HG03460 (cell line): Measurements from ENCODE around the gene EBI3.
"Not testable (repeated sequence)": the region's sequence is repeated elsewhere in the genome, so short reads cannot be mapped to it uniquely, and the experiment has no call there.

Experiments
- ATAC-seq: cut with Tn5 transposase; IDR thresholded peaks from one replicate; pipeline ENCODE4 v1.9.1; 2021; ENCODE audit not compliant: unreplicated experiment

Gene EBI3

DNA sequence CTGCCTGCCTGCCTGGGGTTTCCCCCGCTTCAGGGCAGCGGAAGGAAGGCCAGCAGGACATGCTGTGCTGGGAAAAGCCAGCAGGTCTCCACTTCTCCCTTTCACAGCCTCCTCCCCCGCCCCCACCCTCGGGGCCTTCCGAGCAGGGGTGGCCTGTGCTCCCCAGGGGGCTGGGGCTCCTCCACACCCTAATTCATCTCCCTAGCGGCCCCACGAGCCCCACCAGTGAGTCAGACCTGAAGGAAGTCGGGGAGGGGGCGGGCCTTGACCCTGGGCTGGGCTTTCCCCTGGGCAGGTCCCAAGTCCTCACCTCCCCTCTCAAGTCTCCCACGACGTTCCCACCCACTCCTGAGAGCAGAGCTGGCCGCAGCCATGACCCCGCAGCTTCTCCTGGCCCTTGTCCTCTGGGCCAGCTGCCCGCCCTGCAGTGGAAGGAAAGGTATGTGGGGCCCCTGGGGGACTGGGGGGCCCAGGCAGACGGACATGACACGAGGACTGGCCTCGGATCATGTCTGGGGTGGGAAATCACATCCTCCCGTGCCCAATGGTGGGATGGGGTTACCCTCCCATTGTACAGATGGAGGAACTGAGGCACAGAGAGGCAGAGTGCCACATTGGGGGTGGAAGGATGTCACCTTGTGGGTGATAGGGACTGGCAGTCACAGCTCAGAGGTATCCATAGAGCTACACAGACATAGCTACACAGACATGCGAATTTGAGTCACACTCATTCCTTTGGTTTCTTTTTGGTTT, at the start of gene EBI3:
EBI3 (plus strand) TSS at position 345 of the 753 bp plus-strand sequence; CDS start at position 373, 28 bp downstream.
- peak; percentile 62 for ATAC-seq

DNA sequence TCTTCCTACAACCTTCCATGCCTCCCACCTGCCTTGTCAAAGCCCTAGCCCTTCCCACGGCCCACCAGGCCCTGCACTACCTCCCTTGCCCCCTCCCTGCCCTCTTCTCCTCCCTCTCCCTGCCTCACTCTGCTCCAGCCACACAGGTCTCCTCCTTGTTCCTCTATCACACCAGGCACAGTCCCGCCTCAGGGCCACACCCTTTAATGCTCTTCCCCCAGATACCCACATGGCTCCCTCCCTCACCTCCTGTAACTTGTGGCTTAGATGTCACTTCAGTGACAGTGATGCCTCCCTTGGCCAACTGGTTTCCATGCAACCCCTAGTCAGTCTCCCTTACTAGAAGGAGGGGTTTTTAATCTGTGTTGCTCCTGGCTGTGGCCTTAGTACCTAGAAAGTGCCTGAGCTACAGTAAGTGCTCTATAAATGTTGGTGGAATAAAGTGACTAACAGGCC, 48.2 kb upstream of the EBI3 start:
- ATAC-seq: no peak

DNA sequence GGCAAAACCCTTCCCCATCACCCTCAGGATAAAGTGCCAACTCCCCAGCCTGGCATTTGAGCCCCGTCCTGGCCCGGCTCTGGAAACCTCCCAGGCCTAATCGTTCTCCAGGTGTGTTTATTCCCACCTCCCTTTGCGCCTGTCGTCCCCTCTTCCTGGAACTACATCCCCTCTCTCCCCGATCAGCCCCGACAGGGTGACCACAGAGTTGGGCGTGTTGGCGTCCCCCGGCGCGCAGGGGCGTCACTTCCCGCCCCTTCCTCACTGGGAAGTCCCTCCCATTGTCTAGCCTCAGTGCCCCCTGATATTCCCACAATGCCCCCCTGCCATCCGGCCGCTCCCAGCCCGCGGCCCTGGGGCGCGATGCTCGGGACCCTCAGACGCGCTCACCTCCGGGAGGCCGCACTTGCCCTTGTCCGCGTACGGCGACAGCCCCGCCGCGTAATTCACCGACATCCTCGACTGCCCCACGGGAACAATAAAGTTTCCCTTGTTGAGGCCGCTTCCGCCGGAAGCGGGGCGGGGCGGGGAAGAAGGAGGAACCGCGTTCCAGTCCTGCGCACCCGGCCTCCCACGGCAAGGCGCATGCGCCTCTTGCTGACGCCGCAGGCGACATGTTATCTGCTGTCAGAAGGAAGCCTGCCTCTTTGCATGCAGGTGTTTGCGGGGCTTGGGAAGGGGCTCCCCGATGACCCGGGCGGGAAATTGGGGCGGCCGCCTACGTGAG, 47.1 kb upstream of the EBI3 start, which contains the start of the genes ANKRD24 and SIRT6:
ANKRD24 (plus strand) TSS at position 606 of the 727 bp plus-strand sequence. CDS start 3,737 bp downstream, outside the sequence.
SIRT6 (minus strand) TSS at position 480 of the 727 bp plus-strand sequence; CDS start at position 456, 24 bp downstream.
- ATAC-seq: peak; percentile 61

DNA sequence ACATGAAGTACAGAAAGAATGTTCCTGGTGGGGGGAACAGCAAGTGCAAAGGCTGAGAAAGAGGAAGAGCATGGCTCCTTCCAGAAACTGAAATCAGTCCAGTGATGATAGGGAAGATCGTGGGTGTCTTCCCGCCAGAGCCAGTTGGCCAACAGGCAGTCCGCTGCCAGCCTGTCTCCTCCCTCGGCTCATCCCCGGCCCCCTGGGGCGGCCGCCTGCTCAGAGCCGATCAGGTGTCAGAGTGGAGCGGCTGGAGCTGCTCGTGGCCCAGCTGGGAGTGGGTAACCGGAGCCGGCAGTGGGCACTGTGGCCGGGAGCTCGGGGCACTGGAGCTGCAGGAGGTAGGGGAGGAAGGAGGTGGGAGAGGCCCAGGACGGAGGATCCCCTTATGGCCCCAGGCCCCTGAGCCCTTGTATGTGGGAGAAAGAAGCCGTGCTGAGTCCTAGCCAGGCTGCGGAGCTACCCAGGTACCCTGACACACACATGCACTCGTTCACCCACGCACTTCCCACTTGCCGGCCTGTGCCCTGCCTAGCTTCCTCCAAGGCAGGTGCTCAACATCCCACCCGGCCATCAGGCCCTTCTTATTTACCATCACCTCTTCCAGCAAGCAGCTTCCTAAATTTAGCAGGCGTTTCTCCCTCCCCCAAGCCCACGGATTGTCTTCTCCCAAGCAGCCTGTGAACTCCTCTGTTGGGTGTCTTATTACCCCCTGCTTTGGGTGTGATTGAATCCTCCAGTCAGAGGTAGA, 45.2 kb upstream of the EBI3 start:
- ATAC-seq: no peak

DNA sequence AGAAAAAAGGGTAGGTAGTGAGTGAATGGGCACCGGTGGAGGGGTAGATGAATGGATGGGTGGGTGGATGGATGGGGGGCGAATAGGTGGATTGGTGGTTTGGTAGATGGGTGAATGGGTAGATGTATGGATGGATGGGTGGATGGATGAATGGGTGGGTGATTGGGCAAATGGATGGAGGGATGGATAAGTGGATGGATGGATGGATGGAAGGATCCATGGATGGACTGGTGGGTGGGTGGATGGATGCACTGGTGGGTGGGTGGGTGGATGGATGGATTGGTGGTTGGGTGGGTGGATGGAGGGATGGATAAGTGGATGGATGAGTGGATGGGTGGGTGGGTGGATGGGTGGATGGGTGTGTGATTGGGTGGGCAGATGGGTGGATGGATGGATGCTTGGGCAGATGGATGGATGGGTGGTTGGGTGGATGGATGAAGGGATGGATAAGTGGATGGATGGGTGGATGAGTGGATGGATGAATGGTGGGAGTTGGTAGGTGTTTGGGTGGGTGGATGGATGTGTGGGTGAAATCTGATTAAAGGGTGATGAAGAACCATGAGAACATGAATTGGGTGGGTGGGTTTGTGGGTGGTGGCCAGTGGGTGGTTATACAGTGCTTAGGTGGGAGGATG, 44.5 kb upstream of the EBI3 start:
- ATAC-seq: no peak

DNA sequence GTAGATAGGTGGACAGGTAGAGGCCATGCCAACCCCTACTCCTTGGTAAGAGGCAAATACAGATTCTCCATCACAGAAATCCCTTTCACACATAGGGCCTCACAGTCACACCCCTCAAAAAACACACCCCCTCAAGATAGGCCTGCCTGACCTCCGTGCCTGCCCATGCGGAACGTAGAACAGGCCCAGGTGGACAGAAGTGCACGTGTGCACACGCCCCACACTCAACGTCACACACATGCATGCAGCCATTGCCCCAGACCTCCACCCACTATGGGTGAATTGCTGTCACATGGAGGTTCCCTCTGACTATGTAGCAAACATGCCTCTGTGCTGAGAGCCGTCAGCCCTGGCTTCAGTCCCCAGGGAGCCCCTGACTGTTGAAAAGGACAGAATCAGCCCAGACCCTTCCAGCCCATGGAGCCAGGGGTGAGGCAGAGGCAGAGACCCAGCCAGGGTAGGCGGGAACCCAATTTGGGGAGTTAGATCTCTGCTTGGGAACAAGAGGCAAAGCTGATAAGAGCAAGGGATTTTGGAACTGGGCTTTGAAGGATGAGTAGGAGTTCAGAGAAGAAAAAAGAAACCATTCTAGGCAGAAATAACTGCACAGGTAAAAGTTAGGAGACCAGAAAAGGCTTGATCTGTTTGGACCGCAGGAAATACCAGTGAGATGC, 43.8 kb upstream of the EBI3 start:
- no peak for ATAC-seq

DNA sequence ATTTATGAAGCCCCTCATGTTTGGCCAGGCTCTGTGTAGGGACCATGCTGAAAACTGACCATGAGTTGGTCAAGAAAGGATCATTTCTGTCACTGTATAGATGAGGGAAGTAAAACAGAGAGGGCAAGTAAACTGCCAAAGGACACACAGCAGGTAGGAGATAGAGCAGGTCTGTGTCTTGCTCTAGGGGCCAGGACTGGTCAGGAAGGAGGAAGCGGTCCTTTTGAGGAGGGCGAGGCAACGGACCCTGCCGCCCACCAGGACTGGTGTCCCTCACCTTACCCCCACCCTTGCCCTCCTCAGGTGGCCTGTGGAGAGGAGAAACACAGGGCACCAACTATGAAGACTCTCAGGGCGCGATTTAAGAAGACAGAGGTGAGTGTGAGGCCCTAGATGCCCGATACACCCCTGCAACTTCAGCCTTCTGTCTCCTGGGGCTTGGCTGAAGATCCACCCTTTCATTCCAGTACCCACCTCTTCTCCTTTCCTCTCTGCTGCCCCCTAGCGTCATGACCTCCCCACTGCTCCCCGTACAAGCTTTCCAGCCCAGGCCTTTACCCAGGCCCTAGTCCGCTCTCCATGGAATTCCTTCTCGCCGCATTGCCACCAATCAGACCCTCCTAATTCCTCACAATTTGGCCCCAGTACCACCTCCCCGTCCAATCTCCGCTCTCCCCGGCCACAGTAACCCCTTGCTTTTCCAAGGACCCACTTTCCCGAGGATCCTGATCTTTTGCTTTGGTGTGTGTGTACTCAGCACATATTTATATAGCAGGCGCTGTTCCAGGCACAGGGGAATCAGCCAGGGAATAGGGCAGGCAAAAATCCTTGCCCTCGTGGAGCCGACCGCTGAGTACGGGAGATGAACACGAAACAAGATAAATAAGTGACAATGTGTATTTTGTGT, 43.0 kb upstream of the EBI3 start:
- ATAC-seq: no peak

DNA sequence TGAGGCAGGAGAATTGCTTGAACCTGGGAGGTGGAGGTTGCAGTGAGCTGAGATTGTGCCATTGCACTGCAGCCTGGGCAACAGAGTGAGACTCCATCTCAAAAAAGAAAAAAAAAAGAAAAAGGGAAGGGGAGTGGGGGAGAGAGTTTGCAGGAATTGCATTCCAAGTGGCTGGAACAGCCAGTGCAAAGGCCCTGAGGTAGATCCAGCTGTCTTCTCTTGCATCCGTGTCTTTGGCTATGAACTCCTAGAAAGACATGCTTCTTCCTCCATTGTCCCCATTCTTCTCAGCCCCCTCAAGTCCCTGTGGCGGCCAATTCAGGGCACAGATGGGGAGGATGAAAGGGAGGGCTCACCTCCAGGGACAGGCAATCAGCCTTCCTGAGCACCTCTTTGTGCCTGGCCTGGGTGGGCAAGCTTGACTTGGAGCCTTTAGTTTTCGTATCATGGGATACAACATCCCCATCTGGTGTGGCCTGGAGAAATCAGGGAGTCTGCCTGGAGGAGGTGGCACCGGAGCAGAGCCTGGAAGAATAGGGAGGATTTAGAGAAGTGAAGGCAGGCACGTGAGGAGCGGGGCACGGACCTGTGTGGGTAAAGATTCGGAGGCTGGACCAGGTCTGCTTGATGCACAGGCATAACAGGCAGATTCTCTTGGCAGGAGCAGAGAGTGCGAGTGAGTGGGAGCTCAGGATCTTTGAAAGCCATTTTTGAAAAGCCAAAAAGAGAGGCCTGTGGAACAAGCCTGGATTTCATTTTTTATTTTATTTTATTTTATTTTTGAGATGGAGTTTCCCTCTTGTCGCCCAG, 41.8 kb upstream of the EBI3 start:
- ATAC-seq: no peak

DNA sequence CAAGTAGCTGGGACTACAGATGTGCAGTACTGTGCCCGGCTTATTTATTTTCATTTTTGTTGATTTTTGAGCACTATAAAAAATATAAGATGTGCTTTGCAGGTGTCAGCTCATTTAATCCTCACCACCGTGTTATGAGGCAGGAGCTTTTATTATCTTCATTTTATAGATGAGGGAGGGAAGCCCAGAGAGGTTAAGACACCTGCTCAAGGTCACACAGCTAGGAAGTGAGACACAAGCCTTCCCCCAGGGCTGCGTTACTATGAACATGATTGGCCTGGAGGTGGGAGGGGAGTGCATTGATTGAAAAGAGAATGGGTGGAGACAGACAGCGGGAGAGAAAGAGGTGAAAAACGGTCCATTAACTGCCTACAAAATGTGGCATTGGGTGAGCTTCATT, 39.7 kb upstream of the EBI3 start:
- ATAC-seq: no peak

DNA sequence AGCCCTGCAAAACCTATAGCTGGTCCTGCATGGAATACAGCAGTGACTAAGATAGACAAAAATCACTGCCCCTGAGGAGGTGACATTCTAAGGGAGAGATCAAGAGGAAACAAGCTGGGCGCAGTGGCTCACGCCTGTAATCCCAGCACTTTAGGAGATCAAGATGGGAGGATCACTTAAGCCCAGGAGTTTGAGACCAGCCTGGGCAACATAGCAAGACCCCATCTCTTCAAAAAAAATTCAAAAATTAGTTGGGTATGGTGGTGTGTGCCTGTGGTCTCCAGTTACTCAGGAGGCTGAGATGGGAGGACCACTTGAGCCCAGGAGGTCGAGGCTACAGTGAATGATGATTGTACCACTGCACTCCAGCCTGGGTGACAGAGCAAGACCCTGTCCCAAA, 36.8 kb upstream of the EBI3 start:
- ATAC-seq: not testable (repeated sequence)

DNA sequence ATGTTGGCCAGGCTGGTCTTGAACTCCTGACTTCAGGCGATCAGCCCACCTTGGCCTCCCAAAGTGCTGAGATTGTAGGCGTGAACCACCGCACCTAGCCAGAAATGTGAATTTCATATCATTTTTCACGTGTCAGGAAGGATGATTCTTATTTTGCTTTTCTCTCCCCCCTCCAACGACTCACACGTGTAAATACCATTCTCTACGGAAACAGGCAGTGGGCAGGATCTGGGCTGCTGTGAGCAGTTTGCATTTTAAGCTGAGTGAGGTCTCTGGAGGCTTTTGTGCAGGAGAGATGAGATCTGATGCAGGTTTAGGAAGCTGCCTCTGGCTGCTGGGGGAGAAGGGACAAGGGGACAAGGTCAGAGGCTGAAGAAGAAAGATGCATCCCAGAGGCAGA, 35.0 kb upstream of the EBI3 start:
- no peak for ATAC-seq

DNA sequence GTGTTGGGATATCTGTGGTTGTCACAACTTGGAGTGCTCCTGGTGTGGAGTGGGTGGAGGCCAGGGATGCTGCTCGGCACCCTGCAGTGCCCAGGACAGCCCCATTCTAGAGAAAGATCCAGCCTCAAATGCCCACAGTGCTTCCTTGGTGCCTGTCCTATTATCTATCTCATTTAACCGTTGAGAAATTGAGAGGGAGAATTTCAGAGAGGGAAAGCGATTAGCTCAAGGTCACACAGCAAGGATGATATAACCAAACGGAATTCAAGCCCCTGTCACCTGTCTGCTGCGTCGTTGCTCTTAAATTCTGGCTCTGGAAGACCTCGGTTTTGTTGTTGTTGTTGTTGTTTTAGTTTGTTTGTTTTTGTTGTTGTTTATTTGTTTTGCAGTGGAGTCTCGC, 33.3 kb upstream of the EBI3 start:
- ATAC-seq: no peak

DNA sequence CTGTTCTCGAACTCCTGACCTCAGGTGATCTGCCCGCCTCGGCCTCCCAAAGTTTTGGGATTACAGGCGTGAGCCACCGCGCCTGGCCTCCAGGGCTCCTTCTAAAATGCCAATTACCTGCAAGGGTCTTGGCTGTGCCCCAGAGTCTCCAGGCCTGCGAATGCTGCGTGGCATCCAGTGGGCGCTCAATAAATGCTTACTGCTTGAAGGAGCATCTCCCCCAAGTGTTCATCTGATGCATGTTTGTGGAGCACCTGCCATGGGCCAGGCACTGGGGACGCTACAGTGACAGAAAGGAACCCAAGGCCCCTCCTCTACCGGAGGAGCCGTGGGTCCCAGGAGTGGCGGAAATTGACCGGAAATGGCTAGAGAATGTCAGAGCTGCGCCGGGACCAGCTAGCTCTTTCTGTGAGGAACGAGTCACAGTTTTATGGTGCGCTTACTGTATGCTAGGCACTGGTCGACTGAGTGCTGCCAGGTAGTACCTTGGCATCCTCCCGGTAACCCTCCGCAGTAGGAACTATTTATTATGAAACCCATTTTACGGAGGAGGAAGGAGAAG, 32.7 kb upstream of the EBI3 start:
- no peak for ATAC-seq

DNA sequence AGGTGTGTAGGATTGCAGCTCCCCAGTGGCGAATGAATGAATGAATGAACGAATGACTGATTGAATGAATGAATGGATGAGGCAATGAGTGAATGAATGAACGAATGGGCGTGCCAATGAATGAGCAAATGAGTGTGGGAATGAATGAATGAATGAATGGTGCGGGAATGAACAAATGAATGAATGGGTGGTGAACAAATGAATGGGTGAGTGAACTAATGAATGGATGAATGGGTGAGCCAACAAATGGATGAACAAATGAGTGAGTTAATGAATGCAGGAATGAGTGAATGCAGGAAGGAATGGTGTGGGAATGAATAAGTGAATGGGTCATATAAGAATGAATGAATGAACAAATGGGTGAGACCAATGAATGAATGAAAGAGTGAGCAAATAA, 32.1 kb upstream of the EBI3 start:
- ATAC-seq: no peak

DNA sequence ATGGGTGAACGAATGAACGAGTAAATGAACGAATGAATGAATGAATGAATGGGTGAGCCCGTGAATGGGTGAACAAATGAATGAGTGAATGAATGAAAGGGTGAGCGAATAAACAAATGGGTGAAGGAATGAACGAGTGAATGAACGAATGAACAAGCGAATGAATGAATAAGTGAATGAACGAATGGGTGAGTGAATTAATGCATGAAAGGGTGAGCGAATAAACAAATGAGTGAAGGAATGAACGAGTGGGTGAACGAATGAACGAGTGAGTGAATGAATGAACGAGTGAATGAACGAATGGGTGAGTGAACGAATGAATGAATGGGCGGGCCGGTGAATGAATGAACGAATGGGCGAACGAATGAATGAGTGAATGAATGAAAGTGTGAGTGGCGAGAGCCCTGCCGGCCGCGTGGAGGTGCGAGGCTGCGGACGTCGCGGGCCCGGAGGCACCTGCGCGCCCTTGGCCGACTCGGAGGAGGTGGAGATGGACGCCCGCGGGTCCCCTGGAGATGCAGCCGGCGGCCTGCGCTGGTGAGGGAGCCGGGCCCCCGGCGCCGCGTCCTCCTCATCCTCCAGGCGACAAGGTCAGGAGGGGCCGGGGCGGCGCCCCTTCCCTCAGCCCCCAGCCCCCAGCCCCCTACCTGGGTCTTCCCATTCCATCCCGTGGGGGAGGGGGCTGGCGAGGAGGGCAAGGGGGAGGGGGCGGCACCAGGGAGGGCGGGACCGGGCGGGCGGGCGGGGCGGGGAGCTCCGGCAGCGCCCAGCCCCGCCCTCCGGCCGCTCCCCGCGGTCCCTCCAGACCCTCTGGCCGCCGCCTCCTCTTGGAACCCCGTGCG, 31.5 kb upstream of the EBI3 start:
- no peak for ATAC-seq

DNA sequence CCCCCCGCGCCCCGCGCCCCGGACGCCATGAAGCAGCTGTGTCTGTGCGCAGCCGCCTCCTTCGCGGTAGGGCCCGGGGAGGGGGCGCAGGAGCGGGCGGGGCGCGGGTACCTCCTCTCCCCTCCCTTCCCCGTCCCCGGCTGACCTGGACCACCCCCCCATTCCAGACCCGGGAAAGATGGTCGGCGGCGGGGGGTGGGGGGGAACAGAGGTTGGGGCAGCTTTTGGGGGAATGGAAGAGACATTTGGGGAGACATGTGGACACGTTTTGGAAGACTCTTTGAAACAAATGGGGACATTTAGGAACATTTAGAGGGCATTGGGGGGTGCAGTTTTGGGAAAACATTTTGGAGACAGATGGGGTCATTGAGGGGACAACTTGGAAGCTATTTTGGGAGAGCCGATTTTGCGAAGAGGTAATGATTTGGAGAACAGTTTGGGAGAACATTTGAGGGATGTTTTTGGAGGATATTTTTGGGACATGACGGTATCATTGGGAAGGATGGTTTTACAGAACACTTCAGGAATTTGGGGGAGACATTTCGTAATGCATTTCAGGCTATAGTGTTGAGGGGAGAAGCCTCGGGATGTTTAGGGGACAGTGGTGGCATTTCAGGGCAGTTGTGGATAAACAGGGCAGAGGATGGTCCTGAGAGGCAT, 30.7 kb upstream of the EBI3 start:
- ATAC-seq: no peak
